ENCODE measurements around the gene MYO16.
"Not testable (repeated sequence)": the region's sequence is repeated elsewhere in the genome, so short reads cannot be mapped to it uniquely, and the experiment has no call there.

MYO16 gene

DNA sequence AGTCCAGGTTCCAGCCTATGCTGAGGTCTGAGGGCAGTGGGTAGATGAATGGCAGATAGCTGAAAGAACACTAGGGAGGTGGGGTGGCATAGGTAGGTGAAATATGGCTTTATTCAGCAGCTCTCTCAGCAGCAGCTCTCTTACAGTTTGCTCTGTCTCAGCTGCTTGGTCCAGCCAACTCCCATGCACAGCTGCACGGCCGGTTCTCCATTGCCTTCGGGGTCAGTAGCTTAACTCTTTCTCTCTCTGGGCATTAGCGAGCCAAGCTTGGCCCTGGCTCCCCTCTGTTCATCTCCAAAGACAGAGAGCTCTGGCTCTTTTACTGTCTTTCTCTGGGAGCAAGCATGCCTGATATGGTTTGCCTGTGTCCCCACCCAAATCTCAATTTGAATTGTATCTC is 151.9 kb downstream of the MYO16 start:
- no peak for DNase-seq (ENCODE audit: low read depth, low spot score)
- no peak overlapping the region for H3K4me3 ChIP-seq (ENCODE audit: low read length)

DNA sequence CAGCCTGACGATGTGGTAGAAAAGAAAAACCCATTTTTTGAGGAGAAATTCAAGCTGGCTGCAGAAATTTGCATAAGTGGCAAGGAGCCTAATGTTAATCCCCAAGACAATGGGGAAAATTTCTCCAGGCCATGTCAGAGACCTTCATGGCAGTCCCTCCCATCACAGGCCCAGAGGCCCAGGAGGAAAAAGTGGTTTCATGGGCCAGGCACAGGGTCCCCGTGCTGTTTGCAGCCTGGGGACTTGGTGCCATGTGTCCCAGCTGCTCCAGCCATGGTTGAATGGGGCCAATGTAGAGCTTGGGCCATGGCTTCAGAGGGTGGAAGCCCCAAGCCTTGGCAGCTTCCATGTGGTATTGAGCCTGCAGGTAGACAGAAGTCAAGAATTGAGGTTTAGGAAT is 153.1 kb downstream of the MYO16 start:
- not testable (repeated sequence) for DNase-seq (ENCODE audit: low read depth, low spot score)

DNA sequence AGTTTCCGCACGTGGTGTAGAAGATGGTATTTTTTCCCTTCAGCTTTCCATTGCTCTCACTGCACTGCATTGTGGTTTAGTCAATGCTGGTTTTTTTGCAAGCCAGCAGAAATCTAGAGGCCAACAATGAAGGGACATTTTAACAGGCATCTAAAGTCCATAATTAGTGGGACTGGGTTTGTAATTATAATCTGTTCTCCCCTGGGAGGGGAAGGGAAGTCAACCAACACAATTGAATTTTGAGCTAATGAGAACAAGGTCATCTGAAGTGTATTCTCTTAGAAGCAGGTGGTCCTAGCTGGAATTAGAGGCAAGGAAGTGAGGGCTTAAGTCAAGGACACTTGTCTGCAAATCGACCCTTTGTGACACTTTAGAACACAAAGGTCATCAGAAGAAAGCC is 156.4 kb downstream of the MYO16 start:
- DNase-seq (ENCODE audit: low read depth, low spot score), result no peak
- no peak overlapping the region for H3K4me3 ChIP-seq (ENCODE audit: low read length)

More for the DNA sequence above, 153.1 kb downstream of the MYO16 start:
- H3K4me3 ChIP-seq (ENCODE audit: low read length), result not testable (repeated sequence)

DNA sequence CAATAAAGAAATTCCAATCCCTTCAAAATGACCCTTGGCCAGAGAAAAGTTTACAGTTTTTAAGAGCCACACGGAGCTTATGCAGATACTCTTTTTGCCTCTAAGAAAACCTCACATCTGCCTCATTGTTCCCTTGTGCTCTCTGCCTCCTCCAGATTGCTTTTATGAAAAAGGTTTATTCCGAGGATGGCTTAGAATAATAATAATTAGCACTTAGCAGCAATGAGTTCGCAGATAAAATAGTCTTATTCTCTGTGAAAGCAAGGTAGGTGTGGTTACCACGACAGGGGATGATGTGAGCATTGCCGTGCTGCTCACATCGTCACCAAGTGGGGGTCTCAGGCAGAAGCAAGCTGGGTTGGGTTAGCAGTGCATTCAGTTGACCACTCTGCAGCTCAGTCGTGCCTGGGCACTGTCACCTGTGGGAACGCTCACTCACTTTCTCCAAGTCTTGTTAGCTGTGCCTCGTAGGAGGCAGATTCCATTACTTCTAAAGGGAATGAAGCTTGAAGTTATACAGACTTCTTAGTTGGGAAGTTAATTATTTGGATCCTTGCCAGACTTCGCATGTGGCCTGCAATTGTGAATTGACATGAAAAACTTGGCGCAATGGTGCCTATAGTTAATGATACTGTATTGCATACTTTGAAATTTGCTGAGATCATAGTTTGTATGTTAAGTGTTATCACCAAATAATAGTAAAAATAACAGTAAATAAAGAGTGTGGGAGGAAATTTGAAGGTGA is 157.2 kb downstream of the MYO16 start:
- DNase-seq (ENCODE audit: low read depth, low spot score), result no peak
- no peak overlapping the region for H3K4me3 ChIP-seq (ENCODE audit: low read length)

DNA sequence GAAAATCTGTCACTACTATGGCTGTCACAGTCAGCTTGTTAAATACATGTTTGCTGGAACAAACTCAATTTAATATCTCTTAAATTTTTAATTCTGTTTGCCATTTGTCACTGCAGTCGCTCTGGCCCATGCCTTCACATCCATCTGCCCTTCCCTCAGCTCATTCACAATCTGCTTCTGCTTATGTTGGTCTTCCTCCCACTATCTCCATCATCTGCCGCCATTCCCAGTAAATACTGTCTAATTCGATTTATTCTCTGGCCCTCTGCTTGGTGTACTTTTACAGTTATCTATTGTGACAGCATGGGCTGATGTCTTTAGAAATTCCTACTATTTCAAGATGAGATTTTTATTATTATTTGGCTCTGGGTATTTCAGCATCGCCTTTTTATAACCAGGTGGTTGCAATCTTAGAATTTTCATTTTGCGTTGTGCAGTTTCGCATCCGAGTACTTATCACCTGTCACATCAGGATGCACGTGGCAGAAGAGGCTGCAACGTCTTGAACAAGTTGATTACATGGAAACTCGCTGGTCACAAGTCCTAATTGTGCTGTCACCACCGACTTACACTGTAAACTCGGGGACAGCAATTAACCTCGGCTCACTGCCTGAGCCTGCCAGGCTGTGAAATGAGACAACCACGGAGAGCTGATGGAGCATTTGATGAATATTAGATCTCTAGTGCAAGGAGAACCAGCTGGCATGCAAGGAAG is 158.4 kb downstream of the MYO16 start:
- H3K4me3 ChIP-seq (ENCODE audit: low read length), result no peak overlapping the region
- DNase-seq (ENCODE audit: low read depth, low spot score), result no peak

DNA sequence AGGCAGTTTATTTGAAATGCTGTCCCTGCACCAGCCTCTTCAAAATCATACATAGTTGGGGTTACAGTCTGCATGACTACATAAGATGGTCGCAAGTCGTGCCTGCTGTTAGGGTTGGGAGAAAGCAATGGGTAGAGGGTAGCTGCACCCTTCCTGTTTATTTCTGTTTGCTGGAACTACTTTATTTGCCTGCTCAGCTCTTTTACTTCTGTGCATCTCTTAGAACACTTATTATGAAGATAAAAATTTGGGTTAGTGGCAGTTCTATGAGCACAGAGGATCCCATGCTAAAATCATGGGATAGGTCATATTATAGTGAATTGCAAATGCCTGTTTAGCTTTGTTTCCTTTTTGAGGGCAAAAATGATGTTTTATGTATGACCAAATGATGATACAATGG is 160.1 kb downstream of the MYO16 start:
- no peak overlapping the region for H3K4me3 ChIP-seq (ENCODE audit: low read length)
- DNase-seq (ENCODE audit: low read depth, low spot score), result no peak

DNA sequence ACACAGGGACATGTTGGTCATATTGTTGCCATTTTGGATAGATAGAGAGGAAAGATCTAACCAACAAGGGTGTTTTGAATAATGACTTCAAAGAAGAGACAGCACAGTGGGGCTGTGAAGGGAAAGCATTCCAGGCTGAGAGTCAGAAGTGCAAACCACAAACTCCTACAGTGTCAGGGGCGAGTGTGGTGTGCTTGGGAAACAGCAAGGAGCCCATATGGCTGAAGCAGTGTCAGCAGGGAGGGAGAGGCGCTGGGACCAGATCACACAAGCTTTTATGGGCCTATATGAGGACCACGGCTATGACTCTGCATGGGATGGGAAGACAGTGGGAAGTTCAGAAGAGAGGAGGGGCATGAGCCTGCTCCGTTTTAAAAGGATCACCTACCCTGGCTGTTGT is 166.4 kb downstream of the MYO16 start:
- no peak for DNase-seq (ENCODE audit: low read depth, low spot score)
- H3K4me3 ChIP-seq (ENCODE audit: low read length), result no peak overlapping the region

DNA sequence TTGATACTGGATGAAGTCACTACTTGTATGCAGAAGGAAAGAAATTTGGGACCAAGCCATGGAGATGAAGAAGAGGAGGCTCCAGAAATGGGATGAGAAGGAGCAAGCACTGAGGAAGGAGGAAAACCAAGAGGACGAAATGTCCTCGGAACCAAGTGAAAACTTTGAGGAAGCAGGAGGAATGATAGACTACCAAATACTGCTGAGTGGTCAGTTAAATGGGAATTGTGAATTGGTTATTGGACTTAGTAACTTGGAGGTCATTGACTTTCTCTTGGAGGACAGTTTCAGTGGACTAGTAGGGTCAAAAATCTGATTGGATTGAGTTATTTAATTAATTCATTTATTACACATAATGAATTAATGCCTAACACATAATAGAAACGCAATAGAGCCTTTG is 167.9 kb downstream of the MYO16 start:
- no peak overlapping the region for H3K4me3 ChIP-seq (ENCODE audit: low read length)
- no peak for DNase-seq (ENCODE audit: low read depth, low spot score)

DNA sequence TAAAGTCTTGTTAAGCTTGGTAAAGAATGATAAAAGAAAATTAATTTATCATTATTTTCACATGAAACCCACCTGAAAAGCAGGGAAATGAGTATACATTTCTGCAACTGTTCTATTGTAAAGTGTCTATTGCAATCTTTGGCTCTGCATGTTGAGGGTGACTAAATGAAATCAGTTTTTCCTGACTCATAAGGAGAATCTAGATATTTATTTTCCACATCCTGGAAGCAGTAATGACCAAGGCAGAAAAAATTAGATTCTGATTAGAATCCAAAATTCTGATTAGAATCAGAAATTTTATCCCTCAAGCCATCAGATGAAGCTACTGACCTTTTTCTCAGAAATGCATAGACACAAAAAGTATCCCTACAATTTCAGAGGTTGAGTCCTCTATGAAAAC is 178.4 kb downstream of the MYO16 start:
- no peak overlapping the region for H3K4me3 ChIP-seq (ENCODE audit: low read length)
- no peak for DNase-seq (ENCODE audit: low read depth, low spot score)

DNA sequence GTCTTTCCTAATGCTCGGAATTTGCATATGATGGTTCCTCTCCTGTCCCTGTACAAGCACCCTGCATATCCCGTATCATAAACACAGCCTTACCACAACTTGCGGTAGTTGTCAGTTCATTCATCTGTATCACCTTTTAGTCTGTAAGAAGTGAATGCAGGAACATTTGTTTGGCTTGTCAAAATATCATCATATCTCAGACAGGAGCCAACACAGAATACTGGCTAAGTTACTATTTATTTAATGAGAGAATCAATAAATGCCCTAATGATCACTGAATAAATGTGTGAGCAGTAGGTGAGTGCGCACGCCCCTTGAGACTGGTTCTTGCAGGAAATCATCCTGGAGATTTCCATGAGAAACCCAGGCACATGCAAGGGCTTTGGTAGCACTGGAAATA is 182.8 kb downstream of the MYO16 start:
- no peak overlapping the region for H3K4me3 ChIP-seq (ENCODE audit: low read length)
- no peak for DNase-seq (ENCODE audit: low read depth, low spot score)

DNA sequence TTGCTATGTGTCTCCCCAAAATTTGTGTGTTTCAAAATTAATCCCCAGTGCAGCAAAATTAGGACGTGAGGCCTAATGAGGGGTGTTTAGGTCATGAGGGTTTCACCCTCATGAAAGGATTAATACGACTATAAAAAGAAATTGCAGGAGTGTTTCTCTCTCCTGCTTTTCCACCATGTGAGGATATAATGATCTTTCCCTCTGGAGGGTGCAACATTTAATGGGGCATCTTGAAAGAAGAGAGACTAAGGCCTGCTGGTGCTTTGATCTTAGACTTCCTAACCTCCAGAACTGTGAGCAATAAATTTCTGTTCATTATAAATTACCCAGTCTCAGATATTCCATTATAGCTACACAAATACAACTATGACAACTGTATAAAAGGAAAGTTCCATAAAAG is 183.2 kb downstream of the MYO16 start:
- no peak overlapping the region for H3K4me3 ChIP-seq (ENCODE audit: low read length)
- no peak for DNase-seq (ENCODE audit: low read depth, low spot score)

DNA sequence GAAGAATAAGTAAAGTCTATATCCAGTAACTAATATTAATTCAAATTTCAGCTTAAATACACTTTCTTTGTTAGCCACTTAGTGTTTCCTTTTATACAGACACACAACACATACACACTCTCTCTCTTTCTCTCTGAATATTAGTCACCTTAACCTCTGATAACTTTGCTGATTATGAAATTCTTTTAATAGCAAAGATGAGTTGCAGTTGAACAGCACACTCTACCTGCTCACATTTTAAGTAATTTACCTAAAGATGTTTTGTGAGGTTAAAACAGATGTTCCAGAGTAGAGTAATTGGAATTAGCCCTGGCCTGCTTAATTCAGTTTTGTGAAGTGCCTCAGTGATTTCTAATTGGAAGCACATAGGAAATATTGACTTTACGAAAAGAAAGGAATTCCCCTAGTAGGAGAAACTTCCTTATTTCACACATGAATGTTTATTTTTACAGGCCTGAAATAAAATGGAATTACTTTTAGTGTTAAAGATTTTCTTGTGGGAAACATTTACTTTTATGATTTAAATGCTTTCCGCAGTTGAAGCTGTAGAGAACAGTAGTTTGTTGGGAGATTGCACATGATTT is 184.3 kb downstream of the MYO16 start:
- H3K4me3 ChIP-seq (ENCODE audit: low read length), result no peak overlapping the region
- DNase-seq (ENCODE audit: low read depth, low spot score), result no peak

DNA sequence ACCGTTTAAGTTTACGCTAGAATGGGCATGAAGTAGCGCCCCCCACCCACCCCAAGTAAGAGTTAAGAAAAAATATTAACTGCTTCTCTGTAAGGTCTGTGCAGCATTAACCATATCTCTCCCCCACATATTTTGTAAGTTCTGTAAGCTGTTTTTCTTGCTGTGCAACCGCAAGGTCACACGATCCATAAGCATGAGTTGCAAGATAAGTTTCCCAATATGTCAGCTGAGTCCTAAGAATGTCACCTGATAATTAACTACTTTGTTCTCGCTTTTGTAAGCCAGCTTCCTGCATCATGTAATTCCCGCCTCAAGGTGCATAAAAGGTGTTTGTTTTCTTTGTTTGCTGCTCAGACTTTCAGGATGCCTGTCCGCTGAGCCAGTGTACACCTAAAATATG is 187.0 kb downstream of the MYO16 start:
- no peak for DNase-seq (ENCODE audit: low read depth, low spot score)
- no peak overlapping the region for H3K4me3 ChIP-seq (ENCODE audit: low read length)

DNA sequence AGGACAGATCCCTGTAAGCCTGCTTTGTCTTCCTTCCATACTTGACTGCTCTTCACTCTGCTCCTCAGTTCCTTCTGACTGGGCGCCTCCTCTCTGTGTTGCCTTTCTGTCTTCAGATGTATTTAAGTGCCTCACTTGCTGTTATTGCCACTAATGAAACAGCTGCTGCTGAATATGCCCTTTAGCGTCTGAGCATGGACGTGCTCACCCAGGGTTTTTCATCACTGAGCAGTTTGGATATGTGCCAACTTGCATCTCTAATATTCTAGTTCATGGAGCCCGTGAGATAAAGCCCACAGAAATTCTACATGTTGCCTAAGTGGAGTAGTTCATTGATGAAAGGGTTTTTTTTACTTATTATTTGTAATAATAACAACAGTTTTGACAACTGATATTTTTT is 198.2 kb downstream of the MYO16 start:
- no peak for DNase-seq (ENCODE audit: low read depth, low spot score)
- no peak overlapping the region for H3K4me3 ChIP-seq (ENCODE audit: low read length)

DNA sequence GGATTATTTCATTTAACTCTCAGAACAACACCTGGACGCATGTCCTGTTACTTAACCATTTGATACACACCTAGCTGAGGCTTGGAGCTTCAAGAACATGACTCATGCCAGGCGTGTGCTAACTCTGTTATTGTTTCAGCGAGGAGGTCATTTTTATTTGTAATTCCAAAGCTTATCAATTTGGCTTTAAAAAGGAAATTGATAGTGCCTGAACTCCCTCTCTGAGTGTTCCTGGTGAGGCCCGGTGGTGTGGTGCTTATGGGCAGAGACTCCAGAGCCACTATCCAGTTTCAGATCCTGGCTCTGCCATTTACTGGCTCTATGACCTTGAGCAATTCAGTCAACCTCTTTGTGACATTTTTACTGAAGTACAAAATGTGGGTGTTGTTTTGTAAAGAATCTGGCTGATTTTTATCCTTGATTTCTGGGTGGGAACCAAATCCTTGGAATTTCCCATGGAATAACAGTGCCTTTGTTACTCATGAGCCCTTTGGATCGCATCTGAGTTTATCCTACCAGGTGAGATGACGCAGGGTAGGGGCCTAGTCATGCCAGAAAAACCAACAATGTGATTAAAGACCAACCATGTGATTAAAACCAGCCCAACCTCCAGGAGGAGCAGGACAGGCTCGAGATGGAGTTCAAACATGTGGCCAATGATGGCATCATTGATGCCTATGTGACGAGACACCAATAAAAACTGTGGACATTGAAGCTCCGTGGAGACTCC is 198.8 kb downstream of the MYO16 start:
- no peak for DNase-seq (ENCODE audit: low read depth, low spot score)
- no peak overlapping the region for H3K4me3 ChIP-seq (ENCODE audit: low read length)

DNA sequence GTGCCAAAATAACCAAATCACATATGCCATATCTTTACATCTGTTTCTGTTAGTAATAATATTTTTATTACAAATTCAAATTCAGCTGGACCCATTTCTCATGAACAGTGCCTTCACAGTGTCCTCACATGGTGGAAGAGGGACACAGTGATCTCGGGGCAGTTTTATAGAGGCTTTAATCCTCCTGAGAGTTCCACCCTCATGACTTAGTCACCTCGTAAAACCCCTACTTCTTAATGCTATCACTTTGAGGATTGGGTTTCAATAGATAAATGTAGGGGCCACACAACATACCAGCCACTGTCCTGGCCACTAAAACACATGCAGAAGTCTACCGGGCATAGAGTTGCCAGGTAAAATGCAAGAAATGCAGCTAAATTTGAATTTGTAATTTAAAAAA is 201.5 kb downstream of the MYO16 start:
- no peak overlapping the region for H3K4me3 ChIP-seq (ENCODE audit: low read length)
- DNase-seq (ENCODE audit: low read depth, low spot score), result no peak

DNA sequence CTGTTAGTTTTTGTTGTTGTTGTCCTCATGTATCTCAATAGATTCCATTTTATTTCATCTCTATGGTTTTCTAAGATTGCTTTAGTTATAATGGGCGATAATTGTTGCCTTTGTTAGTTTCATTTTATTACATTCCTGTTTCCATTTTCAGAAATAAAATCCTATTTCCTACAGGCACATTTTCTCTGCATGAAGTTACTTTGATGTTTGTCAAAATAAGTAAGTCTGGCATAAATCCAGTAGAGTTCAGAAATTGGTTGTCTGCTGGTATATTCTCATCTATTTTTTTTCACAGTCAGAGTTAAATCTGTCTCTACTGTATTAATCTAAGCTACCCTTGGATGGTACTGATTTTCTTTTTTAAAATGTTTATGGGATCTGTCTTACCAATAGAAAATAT is 204.1 kb downstream of the MYO16 start:
- DNase-seq (ENCODE audit: low read depth, low spot score), result no peak
- no peak overlapping the region for H3K4me3 ChIP-seq (ENCODE audit: low read length)

DNA sequence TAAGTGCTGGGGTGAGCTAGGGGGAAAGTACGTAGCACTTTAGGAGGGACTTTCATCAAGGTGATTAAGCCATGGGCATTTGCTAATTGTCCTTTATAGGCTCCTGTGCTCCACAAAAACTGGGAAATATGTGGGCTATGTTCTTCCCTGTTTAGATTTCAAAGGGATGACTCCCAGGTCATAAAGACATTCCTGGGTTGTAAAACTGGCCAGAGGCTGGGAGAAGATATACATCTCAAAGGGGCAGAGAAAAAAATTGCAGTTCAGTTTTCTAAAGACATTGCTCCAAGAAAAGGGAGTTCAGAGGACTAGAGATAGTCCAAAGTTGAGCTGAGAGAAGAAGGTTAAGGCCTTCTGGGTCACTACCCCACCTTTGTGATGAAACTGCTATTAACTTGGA is 204.8 kb downstream of the MYO16 start:
- no peak overlapping the region for H3K4me3 ChIP-seq (ENCODE audit: low read length)
- no peak for DNase-seq (ENCODE audit: low read depth, low spot score)

DNA sequence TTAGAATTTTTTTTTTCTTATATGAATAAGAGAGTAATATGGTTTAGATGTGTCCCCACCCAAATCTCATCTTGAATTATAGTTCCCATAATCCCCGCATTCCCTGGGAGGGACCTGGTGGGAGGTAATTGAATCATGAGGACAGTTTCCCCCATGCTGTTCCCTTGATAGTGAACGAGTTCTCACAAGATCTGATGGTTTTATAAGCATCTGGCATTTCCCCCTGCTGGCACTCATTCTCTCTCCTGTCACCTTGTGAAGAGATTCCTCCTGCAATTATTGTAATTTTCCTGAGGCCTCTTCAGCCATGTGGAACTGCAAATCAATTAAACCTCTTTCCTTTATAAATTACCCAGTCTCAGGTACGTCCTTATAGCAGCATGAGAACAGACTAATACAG is 205.7 kb downstream of the MYO16 start:
- DNase-seq (ENCODE audit: low read depth, low spot score), result no peak
- H3K4me3 ChIP-seq (ENCODE audit: low read length), result no peak overlapping the region

DNA sequence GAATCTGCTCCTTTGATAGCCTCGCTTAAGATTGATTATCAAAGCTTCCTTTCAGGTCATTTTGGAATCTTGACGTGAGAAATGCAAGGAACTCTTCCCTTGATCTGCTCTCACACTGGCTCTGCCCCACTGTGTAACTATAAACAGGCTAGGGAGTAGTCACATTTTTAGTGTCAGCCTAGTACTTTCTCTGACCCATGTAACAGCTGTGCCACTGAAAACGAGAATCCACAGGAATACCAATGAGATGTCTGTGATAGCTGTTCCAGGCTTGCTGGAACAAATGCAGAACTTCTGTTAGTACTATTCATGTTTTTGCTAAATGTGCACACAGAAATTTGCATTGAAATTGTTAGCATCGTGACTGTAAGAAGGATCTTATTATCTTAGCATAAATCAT is 221.3 kb downstream of the MYO16 start:
- no peak overlapping the region for H3K4me3 ChIP-seq (ENCODE audit: low read length)
- no peak for DNase-seq (ENCODE audit: low read depth, low spot score)
